Right forelimb (tissue), 1 donor: ENCODE results near the gene GEMIN7.
A peak's percentile ranks its signal among the peaks of the same experiment; 100 is the strongest.
"Not testable (repeated sequence)": the region's sequence is repeated elsewhere in the genome, so short reads cannot be mapped to it uniquely, and the experiment has no call there.

ENCODE experiments used
- DNase-seq: peaks from one replicate; pipeline ENCODE4 v3.0.0-alpha.2; 2018

GEMIN7 gene

GRCh38 chr19:45091031-45091923, 12.2 kb downstream of the GEMIN7 start:
- DNase-seq: peak; percentile 99

- DNase-seq: peak; percentile 95
Measured at GRCh38 chr19:45092747-45093678, 14.0 kb downstream of the GEMIN7 start, which contains the start of gene PPP1R37. PPP1R37 (plus strand) TSS chr19:45093179; CDS start chr19:45093326, 147 bp downstream.

- no peak for DNase-seq
Measured at GRCh38 chr19:45094137-45094536, 15.1 kb downstream of the GEMIN7 start.

- no peak for DNase-seq
Measured at GRCh38 chr19:45094707-45095106, 15.6 kb downstream of the GEMIN7 start.

- DNase-seq: no peak
Measured at GRCh38 chr19:45095496-45096413, 16.7 kb downstream of the GEMIN7 start.

- DNase-seq: no peak
Measured at GRCh38 chr19:45096700-45097099, 17.6 kb downstream of the GEMIN7 start.

- no peak for DNase-seq
Measured at GRCh38 chr19:45097450-45097775, 18.4 kb downstream of the GEMIN7 start.

GRCh38 chr19:45097776-45098520, 18.9 kb downstream of the GEMIN7 start:
- DNase-seq: no peak

GRCh38 chr19:45098521-45099466, 19.7 kb downstream of the GEMIN7 start:
- DNase-seq: no peak

- no peak for DNase-seq
Measured at GRCh38 chr19:45099467-45100191, 20.6 kb downstream of the GEMIN7 start.

GRCh38 chr19:45100201-45100600, 21.1 kb downstream of the GEMIN7 start:
- DNase-seq: no peak

- no peak for DNase-seq
Measured at GRCh38 chr19:45100846-45101252, 21.8 kb downstream of the GEMIN7 start.

GRCh38 chr19:45101806-45102205, 22.7 kb downstream of the GEMIN7 start:
- DNase-seq: no peak

- DNase-seq: no peak
Measured at GRCh38 chr19:45102481-45102880, 23.4 kb downstream of the GEMIN7 start.

GRCh38 chr19:45103156-45103507, 24.1 kb downstream of the GEMIN7 start:
- DNase-seq: no peak

- no peak for DNase-seq
Measured at GRCh38 chr19:45103508-45104319, 24.7 kb downstream of the GEMIN7 start.

GRCh38 chr19:45104658-45105349, 25.7 kb downstream of the GEMIN7 start:
- DNase-seq: no peak

- not testable (repeated sequence) for DNase-seq
Measured at GRCh38 chr19:45106363-45106762, 27.3 kb downstream of the GEMIN7 start.
